ENCODE measurements around the gene SSBP4. TPM values are rescaled to one million over a fixed set of nuclear protein-coding genes. Genes with fewer than 3 reads are reported as not detected.

SSBP4 gene
- total and polyA plus RNA-seq, 4 donors = 4.0 to 19.0 (median 11.5) TPM

- no peak overlapping the region for H3K4me3 ChIP-seq (ENCODE audit: low read depth in 1 of 3, low read length in 3 of 3)
- no peaks in the 10 kb centered on the region for H3K36me3 ChIP-seq (ENCODE audit: control insufficient read depth in 4 of 4, insufficient read depth in 3 of 4, low read depth in 1 of 4, low read length in 3 of 4)
- no peak for DNase-seq (ENCODE audit: low spot score)
- peaks cover 0 to 5% (median 1%) of the 10 kb centered on the region in 4 donors for H3K4me1 ChIP-seq (ENCODE audit: control insufficient read depth in 4 of 4, insufficient read depth in 4 of 4, low read length in 3 of 4)
- H3K27ac ChIP-seq (ENCODE audit: low read depth in 1 of 2, low read length in 2 of 2) = no peak overlapping the region
- WGBS = 96% methylated on average over 12 of the region's 12 CpGs
- H3K27me3 ChIP-seq (ENCODE audit: control insufficient read depth in 4 of 4, insufficient read depth in 4 of 4, low read length in 3 of 4) = no peaks in the 10 kb centered on the region
- TF ChIP-seq CTCF (IDR thresholded peaks at IDR 0.05; ENCODE audit: low read depth, low read length, missing input control) = no peak
- TF ChIP-seq HNF4A (conservative IDR thresholded peaks at IDR 0.05) = no peak
- TF ChIP-seq ATF3 (IDR thresholded peaks at IDR 0.05) = no peak
- TF ChIP-seq REST (IDR thresholded peaks at IDR 0.05) = no peak
- TF ChIP-seq RXRA (IDR thresholded peaks at IDR 0.05) = no peak
- TF ChIP-seq YY1 (IDR thresholded peaks at IDR 0.05) = no peak
- no peak for TF ChIP-seq MAX (IDR thresholded peaks at IDR 0.05)
- no peak for TF ChIP-seq FOXA1 (IDR thresholded peaks at IDR 0.05)
- H3K9me3 ChIP-seq (ENCODE audit: control insufficient read depth in 4 of 4, low read length in 3 of 4) = no peaks in the 10 kb centered on the region
- no peak overlapping the region for H3K9ac ChIP-seq (ENCODE audit: low read depth in 1 of 2, low read length in 2 of 2)
These were observed 8.5 kb downstream of the SSBP4 start for GRCh38 chr19:18427743-18428113.

- Histone ChIP-seq H3K4me3 (ENCODE audit: low read depth in 1 of 3, low read length in 3 of 3) (no peak overlapping the region), H3K4me1 (ENCODE audit: control insufficient read depth in 4 of 4, insufficient read depth in 4 of 4, low read length in 3 of 4) (peaks cover 0 to 10% (median 4%) of the 10 kb centered on the region in 4 donors)
- no peak for TF ChIP-seq HNF4A (conservative IDR thresholded peaks at IDR 0.05)
- no peak for TF ChIP-seq FOXA1 (IDR thresholded peaks at IDR 0.05)
- TF ChIP-seq NR2F2 (IDR thresholded peaks at IDR 0.05) = no peak
- TF ChIP-seq YY1 (IDR thresholded peaks at IDR 0.05) = no peak
- TF ChIP-seq TAF1 (conservative IDR thresholded peaks at IDR 0.05) = no peak
- TF ChIP-seq REST (IDR thresholded peaks at IDR 0.05) = no peak
- no peak for TF ChIP-seq HNF4G (IDR thresholded peaks at IDR 0.05)
- no peak for TF ChIP-seq FOXA2 (IDR thresholded peaks at IDR 0.05)
- TF ChIP-seq ZBTB33 (IDR thresholded peaks at IDR 0.05) = no peak
- TF ChIP-seq JUND (IDR thresholded peaks at IDR 0.05) = no peak
- TF ChIP-seq EGR1 (IDR thresholded peaks at IDR 0.05; ENCODE audit: low read depth in 2 of 2) = no peak
- TF ChIP-seq RXRA (IDR thresholded peaks at IDR 0.05) = no peak
- no peak for TF ChIP-seq SP1 (IDR thresholded peaks at IDR 0.05)
- no peak for TF ChIP-seq ATF3 (IDR thresholded peaks at IDR 0.05)
- TF ChIP-seq RAD21 (IDR thresholded peaks at IDR 0.05) = no peak
- no peak for TF ChIP-seq CTCF (IDR thresholded peaks at IDR 0.05; ENCODE audit: low read depth, low read length, missing input control)
These were observed 9.1 kb downstream of the SSBP4 start for GRCh38 chr19:18428173-18428786.

More at GRCh38 chr19:18428173-18428786, 9.1 kb downstream of the SSBP4 start:
- H3K27me3 ChIP-seq (ENCODE audit: control insufficient read depth in 4 of 4, insufficient read depth in 4 of 4, low read length in 3 of 4) = no peaks in the 10 kb centered on the region
- no peaks in the 10 kb centered on the region for H3K36me3 ChIP-seq (ENCODE audit: control insufficient read depth in 4 of 4, insufficient read depth in 3 of 4, low read depth in 1 of 4, low read length in 3 of 4)
- DNase-seq (ENCODE audit: low spot score) = no peak
- H3K9me3 ChIP-seq (ENCODE audit: control insufficient read depth in 4 of 4, low read length in 3 of 4) = no peaks in the 10 kb centered on the region
- 80% methylated on average over 17 of the region's 17 CpGs for WGBS
- no peak overlapping the region for H3K9ac ChIP-seq (ENCODE audit: low read depth in 1 of 2, low read length in 2 of 2)
- peak overlapping the region in 1 of 2 donors; percentile 50 for H3K27ac ChIP-seq (ENCODE audit: low read depth in 1 of 2, low read length in 2 of 2)
